Measurements from ENCODE around the gene OR2F1. TPM values are rescaled to one million over a fixed set of nuclear protein-coding genes. Genes with fewer than 3 reads are reported as not detected.

OR2F1 gene
- total RNA-seq, 2 donors from 2014 or later: not detected

DNA sequence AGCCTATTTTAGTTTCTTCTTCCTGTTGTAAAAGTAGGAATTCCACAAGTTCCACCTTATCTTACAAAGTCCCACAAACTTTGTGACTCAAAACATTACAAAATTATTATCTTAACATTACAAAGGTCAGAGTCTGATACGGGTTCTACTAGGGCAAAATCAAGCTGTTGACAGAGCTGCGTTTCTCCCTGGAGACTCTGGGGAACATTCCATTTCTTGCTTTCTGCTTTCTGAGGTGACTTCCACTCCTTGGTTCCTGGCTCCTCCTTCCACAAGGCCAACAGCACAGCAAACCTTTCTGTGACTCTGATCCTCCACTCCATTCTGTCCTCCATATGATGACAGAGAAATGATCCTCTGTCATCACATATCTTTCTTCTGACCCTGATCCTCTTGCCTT, 10.6 kb downstream of the OR2F1 start:
- H3K9me3 ChIP-seq: no peaks in the 10 kb centered on the region
- H3K4me1 ChIP-seq (replicated peaks): peaks cover 7% of the 10 kb centered on the region
- no peaks in the 10 kb centered on the region for H3K27me3 ChIP-seq (replicated peaks; ENCODE audit: insufficient read depth)
- intact Hi-C loops (cut with DNase I): no loop called here
- WGBS: 74% methylated on average over 2 of the region's 2 CpGs
- H3K36me3 ChIP-seq: no peaks in the 10 kb centered on the region
- no peak overlapping the region for H3K27ac ChIP-seq
- no peak overlapping the region for H3K4me3 ChIP-seq
- TF ChIP-seq, protein P1, sequence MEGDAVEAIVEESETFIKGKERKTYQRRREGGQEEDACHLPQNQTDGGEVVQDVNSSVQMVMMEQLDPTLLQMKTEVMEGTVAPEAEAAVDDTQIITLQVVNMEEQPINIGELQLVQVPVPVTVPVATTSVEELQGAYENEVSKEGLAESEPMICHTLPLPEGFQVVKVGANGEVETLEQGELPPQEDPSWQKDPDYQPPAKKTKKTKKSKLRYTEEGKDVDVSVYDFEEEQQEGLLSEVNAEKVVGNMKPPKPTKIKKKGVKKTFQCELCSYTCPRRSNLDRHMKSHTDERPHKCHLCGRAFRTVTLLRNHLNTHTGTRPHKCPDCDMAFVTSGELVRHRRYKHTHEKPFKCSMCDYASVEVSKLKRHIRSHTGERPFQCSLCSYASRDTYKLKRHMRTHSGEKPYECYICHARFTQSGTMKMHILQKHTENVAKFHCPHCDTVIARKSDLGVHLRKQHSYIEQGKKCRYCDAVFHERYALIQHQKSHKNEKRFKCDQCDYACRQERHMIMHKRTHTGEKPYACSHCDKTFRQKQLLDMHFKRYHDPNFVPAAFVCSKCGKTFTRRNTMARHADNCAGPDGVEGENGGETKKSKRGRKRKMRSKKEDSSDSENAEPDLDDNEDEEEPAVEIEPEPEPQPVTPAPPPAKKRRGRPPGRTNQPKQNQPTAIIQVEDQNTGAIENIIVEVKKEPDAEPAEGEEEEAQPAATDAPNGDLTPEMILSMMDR (IDR thresholded peaks at IDR 0.05): no peak
- TF ChIP-seq POLR2A (IDR thresholded peaks at IDR 0.05): no peak
- TF ChIP-seq POLR2AphosphoS5 (IDR thresholded peaks at IDR 0.05): no peak
- no peak for DNase-seq (ENCODE audit: low spot score)

DNA sequence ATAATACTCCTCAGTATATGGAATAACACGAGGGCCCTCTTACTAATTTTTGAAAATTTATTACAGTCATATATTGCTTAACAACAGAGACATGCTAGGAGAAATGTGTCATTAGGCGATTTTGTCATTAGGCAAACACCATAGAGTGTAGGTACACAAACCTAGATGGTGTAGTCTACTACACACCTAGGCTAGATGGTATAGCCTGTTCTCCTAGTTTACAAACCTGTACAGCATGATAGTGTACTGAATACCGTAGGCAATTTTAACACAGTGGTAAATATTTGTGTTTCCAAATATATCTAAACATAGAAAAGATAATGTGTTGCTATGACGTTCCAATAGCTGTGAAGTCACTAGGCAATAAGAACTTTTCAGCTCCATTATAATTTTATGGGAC, 12.8 kb downstream of the OR2F1 start:
- peaks cover 7% of the 10 kb centered on the region for H3K4me1 ChIP-seq (replicated peaks)
- peak; percentile 43 for DNase-seq (ENCODE audit: low spot score)
- TF ChIP-seq, protein P1 (IDR thresholded peaks at IDR 0.05): no peak
- TF ChIP-seq POLR2AphosphoS5 (IDR thresholded peaks at IDR 0.05): peak; percentile 86
- H3K27me3 ChIP-seq (replicated peaks; ENCODE audit: insufficient read depth): no peaks in the 10 kb centered on the region
- intact Hi-C loops (cut with DNase I): no loop called here
- no peak overlapping the region for H3K4me3 ChIP-seq
- no peaks in the 10 kb centered on the region for H3K36me3 ChIP-seq
- WGBS: 41% methylated on average over 4 of the region's 4 CpGs
- no peaks in the 10 kb centered on the region for H3K9me3 ChIP-seq
- H3K27ac ChIP-seq: no peak overlapping the region

DNA sequence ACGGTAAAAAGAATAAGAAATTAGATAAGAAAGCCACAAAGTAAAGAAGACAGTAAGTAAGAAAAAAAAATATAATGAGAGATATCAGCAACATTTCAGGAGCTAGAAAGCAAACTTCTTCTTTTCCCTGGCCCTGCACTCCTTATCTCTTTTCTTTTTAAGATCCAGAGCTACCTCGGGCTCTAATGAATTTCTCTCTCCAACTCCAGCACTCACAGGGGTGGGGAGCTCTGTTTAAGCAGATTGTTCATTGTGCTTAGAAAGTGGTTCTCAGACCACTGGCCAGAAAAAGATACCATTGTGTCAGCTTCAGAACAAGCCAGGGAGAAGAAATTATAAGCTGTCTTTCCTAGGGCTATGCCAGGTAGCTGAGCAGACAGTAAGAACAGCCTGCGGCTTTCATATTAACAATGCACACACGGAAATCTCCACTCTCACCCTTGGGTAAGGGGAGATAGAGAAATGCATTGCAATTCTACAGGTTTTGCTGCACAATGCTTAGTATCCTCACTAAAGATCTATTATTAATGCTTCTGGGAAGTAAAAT, 19.3 kb downstream of the OR2F1 start:
- H3K4me3 ChIP-seq: no peak overlapping the region
- TF ChIP-seq POLR2AphosphoS5 (IDR thresholded peaks at IDR 0.05): no peak
- no peak for TF ChIP-seq POLR2A (IDR thresholded peaks at IDR 0.05)
- TF ChIP-seq, protein P1 (IDR thresholded peaks at IDR 0.05): no peak
- intact Hi-C loops (cut with DNase I): no loop called here
- H3K27me3 ChIP-seq (replicated peaks; ENCODE audit: insufficient read depth): no peaks in the 10 kb centered on the region
- no peaks in the 10 kb centered on the region for H3K4me1 ChIP-seq (replicated peaks)
- WGBS: 43% methylated on average over 4 of the region's 4 CpGs
- peak overlapping the region in 1 of 2 donors; percentile 25 for H3K27ac ChIP-seq
- H3K9me3 ChIP-seq: no peaks in the 10 kb centered on the region
- H3K36me3 ChIP-seq: no peaks in the 10 kb centered on the region
- no peak for DNase-seq (ENCODE audit: low spot score)

DNA sequence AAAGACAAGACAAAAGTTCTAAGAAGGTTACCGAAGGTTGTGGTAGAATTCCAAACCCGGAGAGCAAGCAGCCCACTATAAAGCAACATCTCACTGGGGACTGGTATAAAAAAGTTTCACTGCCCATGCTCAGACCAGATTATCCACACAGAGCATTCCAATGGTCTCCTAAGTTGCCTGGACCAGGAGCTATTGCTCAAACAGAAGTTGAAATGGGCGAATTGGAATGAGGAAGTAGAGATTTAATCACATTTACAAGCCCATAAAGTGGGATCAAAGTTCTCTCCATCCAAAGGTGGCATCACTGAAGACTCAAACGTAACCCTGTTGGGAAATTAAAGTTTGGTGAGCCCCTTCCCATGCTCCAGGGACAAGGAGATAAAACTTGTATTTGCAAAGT, 19.8 kb downstream of the OR2F1 start:
- Histone ChIP-seq H3K4me1 (replicated peaks) (no peaks in the 10 kb centered on the region), H3K9me3 (no peaks in the 10 kb centered on the region), H3K27me3 (replicated peaks; ENCODE audit: insufficient read depth) (no peaks in the 10 kb centered on the region), H3K4me3 (no peak overlapping the region), H3K27ac (peak overlapping the region in 1 of 2 donors; percentile 25), H3K36me3 (no peaks in the 10 kb centered on the region)
- peak; percentile 44 for DNase-seq (ENCODE audit: low spot score)
- intact Hi-C loops (cut with DNase I): no loop called here
- TF ChIP-seq POLR2A (IDR thresholded peaks at IDR 0.05) (no peak), POLR2AphosphoS5 (IDR thresholded peaks at IDR 0.05) (peak; percentile 75)
- TF ChIP-seq, protein P1 (IDR thresholded peaks at IDR 0.05): no peak
- 15% methylated on average over 4 of the region's 4 CpGs for WGBS

DNA sequence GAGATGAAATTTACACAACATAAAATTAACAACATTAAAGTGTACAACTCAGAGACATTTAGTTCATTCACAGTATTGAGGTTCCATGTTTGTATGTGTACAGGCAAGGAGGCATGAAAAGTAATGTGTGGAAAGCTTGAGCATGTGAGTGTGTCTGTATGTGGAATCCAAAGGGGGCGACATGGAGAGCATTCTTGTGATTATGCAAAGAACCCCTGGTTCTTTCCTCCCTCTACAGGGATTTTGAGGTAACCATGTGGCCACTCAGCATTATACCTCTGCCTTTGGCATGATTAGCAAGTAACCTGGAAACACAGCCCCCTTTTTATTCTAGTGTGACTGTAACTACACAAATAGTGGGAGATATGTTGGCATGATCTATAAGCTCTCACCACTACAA, 21.0 kb downstream of the OR2F1 start:
- 79% methylated on average over 1 of the region's 1 CpG for WGBS
- no peaks in the 10 kb centered on the region for H3K4me1 ChIP-seq (replicated peaks)
- H3K27me3 ChIP-seq (replicated peaks; ENCODE audit: insufficient read depth): no peaks in the 10 kb centered on the region
- intact Hi-C loops (cut with DNase I): no loop called here
- no peak overlapping the region for H3K27ac ChIP-seq
- TF ChIP-seq POLR2A (IDR thresholded peaks at IDR 0.05) (no peak), POLR2AphosphoS5 (IDR thresholded peaks at IDR 0.05) (no peak)
- TF ChIP-seq, protein P1 (IDR thresholded peaks at IDR 0.05): no peak
- no peaks in the 10 kb centered on the region for H3K9me3 ChIP-seq
- H3K4me3 ChIP-seq: no peak overlapping the region
- DNase-seq (ENCODE audit: low spot score): no peak
- H3K36me3 ChIP-seq: no peaks in the 10 kb centered on the region

Measured in prostate gland (tissue), 2 donors.